NCI-H526 treated with DMSO at 0.1 percent for 48 hours (cell line): ENCODE measurements around the gene NELL1.

Experiments used
- DNase-seq: peaks from one replicate; lab custom pipeline; 2025; lab: John Stamatoyannopoulos, UW

Gene NELL1

DNA sequence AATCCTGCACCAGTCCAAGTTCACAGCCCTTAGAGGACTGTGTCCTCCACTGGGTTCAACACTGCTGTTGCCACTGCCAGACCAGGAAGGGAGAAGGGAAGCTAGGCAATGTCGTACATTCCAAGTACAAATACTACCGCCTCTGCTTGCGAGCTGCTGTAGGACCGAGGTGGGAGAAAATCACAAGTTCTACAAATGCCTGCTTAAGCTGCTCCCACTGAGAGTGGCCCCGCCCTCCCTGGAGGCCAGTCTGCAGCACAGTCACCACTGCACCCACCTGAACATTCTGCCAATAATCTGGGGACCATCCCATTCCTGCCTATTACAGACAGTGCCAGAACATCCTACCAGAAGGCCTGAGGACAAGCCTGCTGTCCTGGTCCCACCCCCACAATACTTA lies 816.0 kb downstream of the NELL1 start:
- no peak for DNase-seq

DNA sequence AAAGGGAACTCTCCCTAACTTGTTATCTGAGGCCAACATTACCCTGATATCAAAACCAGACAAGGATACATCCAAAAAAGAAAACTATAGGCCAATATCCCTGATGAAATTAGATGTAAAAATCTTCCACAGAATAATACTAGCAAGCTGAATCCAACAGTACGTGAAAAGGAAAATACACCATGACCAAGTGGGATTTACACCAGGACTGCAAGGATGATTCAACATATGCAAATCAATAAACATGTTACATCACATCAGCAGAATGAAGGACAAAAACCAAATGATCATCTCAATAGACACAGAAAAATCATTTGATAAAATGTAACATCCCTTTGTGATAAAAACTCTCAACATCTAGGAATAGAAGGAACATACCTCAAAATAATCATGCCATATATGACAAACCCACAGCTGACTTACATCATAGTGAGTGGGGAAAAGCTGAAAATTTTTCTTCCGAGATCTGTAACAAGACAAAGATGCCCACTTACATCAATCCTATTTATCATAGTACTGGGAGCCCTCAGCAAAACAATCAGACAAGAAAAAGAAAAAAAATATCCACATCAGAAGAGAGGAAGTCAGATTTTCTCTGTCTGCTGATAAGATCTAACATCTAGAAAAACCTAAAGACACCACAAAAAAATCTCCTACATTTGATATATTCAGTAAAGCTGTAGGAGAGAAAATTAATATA lies 820.2 kb downstream of the NELL1 start:
- DNase-seq, result no peak

DNA sequence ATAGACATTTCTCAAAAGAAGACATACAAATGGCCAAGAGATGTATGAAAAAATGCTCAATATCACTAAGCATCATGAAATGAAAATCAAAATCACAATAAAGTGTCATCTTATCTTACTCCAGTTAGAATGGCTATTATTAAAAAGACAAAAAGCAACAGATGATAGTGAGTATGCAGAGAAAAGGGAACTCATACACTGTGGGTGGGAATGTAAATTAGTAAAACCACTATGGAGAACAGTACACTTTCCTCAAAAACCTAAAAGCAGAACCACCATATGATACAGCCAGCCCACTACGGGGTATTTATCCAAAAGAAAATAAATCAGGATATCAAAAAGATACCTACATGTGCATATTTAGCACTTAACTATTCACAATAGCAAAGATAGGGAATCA lies 823.5 kb downstream of the NELL1 start:
- no peak for DNase-seq

DNA sequence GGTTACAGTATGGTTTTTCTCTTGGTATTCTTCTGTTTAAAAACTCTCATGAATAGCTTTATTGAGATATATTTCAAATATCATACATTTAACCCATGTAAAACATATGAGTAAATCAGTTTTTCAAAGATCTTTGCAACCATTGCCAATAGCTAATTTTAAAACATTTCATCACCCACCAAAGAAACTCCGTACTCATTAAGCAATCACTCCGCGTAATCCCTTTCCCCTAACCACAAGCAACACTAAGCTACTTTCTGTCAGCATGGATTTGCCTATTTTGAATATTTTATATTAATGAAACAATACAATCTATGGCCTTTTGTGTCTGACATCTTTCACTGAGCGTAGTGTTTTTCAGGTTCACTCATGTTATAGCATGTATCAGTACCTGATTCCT lies 825.6 kb downstream of the NELL1 start:
- DNase-seq, result no peak

DNA sequence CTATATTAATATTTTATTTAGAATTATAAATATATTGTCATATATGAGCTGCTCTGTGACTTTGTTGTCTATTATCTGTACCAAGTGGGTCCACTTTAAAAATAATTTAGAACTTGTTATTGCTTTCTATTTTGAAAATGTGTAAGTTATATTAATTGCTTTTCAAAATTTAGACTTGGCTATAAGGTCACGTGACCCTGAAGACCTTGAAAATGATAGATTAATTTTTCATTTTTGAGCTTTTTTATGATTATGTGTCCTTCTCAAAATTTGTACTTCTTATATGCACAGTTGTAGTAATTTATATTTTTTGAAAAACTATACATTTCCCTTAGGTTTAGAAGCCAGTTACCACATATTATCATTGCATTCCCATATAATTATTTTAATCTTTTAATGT lies 826.5 kb downstream of the NELL1 start:
- no peak for DNase-seq

DNA sequence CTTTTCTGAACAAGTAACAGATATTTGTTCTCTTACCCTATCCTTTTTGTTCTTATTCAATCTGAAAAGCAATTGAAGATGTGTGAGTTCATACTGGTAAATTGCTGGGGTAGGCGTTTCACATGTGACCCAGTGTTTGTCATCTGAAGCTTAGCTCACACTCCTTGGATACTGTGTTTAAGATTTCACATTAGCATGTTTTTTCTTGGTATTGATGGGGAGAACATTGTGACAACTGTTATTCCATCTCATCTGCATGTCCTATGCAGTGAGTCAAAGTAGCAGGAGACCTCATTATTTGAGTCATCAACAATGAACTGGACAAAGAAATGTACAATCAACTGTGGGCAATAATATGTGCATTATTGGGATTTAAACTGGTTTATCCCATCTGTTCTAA lies 831.9 kb downstream of the NELL1 start:
- no peak for DNase-seq

DNA sequence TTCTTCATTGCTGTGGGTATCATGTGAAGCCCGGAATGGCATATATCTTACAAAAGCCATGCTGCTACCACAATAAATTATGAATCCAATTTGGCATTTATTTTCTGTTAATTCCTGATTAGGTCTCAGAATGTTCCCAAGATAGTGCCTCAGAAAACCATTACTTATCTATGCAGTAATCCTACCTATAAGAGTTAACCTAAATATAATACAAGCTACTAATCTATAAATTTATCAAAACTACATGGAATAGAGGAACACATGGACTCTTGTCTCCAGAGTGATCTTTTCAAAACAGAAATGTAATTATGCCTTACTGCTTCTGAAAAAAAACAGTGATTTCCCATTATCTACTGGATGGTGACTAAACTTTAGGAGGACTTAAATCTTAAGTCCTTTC lies 835.7 kb downstream of the NELL1 start:
- DNase-seq, result no peak

DNA sequence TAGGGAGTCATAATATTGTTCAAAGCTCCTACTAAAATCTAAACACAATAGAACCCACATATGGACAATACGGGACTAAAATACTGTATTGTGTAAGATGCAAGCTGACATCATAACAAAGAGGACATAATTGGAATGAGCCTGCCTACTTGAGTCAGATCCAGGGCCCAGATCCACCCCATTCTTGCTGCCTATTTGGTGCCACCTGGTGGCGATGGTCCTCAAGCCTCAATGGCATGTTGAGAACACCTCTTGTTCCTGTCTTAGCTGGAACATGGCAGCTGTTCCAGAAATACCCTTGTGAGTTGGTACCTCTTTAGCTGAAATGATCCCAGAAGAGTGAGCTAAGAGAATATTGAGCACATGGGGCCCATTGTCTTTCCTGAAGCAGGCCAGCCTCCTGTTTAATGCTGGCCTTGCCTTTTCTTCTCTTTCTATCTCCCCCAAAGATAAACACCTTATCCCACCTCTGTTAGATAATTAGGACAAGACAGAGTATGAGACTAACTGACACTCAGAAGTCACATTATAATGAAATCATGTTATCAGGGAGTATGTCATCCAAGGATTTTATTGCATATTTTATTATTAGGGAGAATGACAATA lies 842.6 kb downstream of the NELL1 start:
- peak; percentile 54 for DNase-seq

DNA sequence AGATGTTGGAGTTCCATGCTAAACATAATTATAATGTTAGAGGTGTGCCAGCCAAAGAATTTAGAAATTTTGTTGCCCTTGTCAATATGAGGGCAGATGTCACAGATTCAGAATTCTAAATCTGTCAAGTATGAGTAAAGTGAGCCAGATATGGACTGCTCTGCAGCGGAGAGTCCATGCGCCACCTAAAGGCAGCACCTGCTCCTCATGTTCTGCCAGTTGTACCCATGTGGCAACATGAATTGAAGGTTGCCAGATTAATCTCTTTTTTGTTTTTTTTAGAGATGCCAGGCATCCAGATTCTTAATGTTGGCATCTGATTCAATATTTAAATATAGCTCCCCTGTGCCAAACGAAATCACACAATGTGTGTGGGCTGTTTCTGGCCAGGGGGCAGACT lies 844.9 kb downstream of the NELL1 start:
- DNase-seq, result peak; percentile 7

DNA sequence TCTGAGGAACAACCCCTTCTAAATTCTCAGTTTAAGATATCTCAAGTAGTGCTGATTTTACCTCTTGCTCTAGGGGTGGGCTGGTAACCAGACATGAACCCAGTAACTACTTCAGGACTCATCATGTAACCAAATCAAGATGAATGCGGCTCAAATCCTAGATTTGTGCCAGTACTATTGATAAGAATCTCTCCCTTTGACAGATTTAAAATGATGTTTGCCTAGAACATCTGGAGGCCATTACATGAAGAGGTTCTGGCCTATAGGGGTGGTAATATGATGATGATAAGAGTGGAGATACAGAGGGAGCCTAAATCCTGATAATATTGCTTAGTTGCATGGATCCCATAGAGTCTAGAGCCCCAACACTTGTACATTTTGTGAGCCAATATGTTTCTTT lies 850.9 kb downstream of the NELL1 start:
- DNase-seq, result no peak

DNA sequence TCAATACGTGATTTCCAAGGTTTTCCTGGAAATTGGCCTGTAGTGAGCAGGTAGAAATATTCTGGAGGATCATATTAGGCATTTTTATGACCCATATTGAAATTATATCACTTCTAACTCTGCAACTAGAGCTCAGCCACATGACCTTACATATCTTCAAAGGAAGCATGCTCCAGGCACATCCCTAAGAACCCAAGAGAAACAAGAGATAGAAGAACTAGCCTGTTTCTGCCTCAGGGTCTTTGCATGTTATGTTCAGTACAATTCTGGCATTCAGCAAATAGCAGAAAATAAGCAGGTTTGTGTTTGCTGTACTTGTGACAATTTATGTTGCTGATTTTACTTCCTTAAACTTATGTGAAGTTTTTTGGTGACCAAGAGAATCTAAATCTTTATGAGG lies 859.8 kb downstream of the NELL1 start:
- DNase-seq, result no peak

DNA sequence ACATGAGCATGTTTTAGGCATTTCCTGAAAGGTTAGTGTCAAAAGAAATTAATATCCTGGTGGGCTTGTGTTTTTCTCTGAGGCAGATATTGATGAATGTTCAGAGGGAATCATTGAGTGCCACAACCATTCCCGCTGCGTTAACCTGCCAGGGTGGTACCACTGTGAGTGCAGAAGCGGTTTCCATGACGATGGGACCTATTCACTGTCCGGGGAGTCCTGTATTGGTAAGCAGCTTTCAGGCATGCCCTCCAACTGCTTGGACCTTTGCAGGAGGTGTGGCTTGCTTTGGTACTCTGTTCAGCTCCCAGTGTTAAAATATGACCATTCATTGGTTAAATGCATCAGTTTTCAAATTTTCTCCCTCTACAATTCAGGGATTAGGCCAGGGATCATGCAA lies 864.9 kb downstream of the NELL1 start:
- DNase-seq, result no peak

DNA sequence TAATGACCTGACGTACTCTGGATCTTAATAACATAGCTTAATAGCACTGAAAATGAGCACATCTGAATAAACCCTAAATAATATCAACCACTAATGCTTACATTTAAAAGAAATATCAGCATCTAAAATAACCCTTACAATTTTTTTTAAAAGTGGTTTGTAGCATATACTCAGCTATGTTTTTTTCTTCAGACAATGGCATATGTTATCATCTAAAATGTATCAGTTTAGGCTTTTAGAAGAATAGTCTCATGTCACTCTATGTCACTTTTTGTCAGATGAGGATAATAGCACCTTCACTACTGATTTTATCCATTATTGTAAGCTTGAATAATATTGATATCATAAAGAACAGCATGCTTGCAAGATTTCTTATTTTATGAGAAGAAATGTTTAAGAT lies 868.6 kb downstream of the NELL1 start:
- DNase-seq, result no peak

DNA sequence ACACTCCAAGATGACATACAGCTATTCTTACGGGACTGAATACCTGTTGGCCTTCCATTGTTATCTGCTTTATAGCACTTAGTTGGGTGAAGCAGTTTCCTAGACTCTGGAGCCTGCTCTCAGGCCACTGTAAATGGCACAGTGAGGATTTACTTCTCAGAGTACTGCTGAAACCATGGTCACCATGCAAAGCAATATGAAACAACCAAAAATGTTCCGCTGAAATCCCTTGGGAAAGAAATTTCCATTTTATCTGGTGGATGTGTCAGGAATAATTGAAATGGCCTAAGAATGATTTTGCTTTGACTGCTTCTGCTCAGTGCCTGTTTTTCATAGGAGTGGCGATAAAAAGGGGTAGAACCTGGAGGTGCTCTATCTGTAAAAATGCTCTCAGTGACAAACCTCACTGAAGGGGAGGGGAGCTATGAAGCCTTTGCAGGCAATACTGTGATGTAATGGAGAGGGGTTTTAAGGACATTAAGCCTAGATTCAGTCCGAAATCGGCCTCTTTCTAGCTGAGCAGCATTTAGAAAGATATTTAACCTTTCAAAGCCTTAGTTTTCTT lies 871.9 kb downstream of the NELL1 start:
- peak; percentile 86 for DNase-seq

DNA sequence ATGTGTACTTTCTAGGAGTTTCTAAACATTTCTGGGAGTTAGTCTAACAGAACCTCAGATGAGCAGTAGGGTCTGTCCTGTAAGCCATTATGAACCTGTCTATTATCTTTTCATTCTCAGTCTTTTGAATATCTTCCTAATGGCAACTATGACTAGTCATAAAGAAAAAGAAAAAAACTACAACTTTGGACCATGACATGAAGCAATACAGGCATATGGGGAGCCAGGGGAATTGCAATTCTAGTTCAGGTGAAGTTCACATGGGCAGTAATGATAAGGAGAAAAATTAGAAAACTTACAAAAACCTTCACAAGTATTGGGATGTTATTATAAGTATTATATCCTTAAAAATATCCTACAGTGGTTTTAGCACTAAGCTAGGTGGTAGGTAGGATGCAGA lies 874.5 kb downstream of the NELL1 start:
- DNase-seq, result no peak

DNA sequence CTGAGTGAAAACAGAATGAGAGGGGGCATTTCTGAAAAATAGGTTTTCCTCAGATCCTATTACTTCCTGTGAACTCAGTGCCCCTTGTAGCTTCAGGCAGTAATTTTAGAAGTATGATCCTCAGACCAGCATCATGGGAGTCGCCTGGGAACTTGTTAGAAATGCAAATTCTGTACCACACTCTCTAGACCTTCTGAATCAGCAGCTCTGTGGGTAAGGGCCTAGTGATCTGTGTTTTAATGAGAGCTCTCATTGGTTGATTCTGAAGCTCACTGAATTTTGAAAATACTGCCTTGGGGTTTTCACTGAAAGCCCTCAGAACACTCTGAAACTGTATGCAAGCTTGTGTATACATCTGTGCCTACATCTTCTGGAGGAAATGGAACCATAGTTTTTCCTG lies 876.3 kb downstream of the NELL1 start:
- peak; percentile 33 for DNase-seq

DNA sequence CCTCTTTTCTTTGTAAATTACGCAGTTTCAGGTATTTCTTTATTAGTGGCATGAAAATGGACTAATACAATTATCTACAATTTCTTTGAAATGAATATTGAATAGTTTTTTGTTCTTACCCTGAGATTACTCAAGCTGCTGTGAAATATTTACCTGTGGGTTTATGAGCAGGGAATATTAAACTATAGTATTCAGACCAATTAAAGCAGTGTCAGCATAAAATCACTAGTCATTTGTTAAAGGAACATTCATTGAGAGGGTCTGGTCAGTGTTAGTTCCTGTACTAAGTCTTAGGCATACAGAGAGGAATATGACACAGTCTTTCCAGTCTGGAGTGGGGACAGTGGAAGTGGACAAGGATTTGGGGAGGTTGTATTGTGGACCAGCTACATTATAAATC lies 877.3 kb downstream of the NELL1 start:
- no peak for DNase-seq

DNA sequence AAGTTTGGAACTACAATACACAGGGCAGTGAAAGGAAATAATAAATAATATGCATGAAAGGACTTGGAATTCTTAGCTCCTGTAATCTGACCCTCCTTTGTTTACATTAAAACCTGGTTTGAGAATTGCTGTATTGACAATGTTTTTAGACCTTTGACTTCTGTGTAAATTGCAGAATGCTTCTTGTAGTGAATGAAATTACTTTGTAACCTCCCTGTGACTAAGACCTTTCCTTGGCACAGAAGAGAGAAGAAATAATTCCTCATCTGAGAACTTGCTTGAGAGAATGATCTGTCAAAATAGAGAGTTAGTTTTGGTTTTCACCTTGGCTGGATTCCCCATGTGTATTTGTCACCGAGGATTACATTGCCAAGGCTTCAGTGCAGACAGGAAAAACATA lies 883.5 kb downstream of the NELL1 start:
- peak; percentile 64 for DNase-seq

DNA sequence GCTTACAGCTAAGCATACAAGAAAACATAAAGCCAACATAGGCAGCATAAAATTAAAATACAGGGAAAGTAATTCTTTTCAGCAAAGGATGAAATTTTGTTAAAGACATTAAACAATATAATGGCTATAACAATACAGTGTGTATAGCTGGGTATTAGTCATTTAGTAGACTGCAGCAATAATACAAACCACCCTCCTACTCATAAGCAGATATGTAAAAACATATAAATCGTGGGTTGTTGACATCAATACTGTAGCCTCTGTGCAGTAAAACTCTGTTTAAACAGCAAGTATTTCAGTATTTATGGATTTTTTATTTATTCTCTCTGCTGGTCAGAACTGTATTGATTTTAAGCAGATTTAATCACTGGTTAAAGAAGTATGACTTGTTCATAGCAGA lies 884.4 kb downstream of the NELL1 start:
- DNase-seq, result no peak

DNA sequence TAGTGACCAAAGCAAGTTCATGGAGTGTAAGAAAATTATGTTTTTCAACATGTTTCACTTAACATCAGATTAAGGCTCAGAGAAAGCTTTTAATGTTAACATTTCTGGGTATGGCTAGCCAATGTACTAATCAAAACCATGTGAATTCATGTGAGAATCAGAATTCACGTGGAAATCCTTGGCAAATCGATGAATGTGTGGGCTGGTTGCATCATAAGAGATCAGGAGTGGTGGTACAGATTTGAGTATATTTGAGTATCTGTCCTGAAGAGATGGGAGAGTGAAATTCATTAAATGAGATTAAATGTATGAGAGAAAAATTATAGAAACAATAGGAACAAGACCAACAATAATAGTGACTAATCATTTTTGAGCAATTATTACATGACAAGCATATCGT lies 884.9 kb downstream of the NELL1 start:
- DNase-seq, result no peak

DNA sequence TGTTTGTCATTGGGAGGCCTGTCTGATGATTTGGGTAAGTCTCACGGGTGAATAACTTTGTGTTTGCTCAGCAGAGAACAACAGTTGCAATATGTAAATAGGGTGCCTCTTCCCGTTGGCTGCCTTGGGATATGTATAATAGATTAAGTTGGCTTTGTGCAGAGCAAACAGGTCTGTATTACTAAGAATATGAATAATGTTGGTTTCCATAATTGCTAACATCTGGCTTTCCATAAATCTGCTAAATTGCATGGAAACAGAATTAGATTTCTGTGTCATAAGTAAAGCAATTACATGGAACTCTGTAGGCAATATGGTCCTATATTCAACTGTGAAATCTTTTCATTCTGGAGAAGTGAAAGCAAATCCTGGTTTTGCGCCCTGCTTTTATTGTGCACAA lies 887.5 kb downstream of the NELL1 start:
- DNase-seq, result peak; percentile 99

DNA sequence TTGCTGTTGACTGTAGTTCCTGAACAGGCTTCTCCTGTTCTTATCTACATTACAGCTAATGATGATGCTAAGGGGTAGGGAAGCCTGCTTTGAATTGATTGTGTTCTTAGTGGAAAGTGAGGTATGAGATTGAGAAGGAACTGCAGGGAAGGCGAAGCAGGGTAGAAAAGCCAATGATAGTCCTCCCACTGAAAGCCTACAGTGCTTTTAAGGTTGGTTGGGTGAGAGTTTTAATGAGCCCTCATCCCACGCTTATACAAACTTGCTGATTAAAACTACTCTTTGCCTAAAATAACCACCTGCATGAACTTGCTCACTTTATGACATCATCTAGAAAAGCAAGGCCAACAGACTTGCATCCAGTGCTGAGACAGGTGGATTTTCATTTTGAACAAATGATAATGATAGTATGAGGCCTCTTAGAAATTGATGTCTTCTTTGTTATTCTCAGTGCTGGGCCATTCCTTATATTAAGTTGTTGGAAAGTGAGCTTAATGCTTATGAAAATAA lies 891.1 kb downstream of the NELL1 start:
- no peak for DNase-seq

DNA sequence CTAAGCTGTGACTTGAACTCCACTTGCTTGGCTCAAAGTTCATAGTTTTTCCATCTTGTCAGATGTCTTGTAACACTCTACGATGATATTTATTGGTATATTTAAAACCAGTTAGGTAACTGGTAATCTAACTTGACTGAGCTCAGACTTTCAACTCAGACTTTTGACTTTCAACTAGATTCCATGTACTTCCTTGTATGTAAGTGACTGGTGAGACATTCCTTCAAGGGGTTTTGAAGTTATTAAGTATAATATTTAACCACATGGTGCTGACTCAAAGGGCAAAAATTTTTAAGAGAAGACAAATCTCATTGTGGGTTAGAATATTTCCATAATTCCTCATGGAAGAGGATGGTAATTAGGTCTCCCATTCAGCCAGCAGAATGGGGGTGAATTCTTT lies 892.2 kb downstream of the NELL1 start:
- no peak for DNase-seq

DNA sequence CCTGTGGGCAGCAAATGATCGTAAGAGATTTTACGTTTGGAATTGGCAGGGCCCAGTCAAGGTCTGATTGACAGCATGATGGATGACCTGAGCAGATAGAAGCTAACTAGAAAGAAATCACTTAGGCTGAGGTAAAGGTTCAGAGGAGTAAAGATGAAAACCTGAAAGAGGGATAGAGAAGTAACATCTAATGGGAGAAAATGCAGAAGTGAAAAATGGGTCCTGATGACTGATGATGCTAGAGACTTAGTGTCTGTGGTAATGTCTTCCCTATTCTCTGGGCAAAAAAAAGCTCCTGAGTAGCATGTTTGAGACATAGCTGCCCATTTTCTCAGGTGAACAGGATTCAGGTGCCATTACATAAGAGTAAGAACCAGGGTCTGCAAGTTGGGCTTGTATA lies 894.7 kb downstream of the NELL1 start:
- no peak for DNase-seq
